ENCODE results near the gene LEKR1. TPM values are rescaled to one million over a fixed set of nuclear protein-coding genes. Genes with fewer than 3 reads are reported as not detected.

Gene LEKR1
- total and polyA plus RNA-seq, 11 donors, result 0.22 to 1.8 (median 0.89) TPM; not detected in 1

- 90 to 98% (median 95%) methylated on average over 2 of the region's 2 CpGs for WGBS, 4 donors
- Histone ChIP-seq H3K36me3 (no peaks in the 10 kb centered on the region), H3K27me3 (no peaks in the 10 kb centered on the region), H3K4me1 (peaks cover 0 to 18% (median 2%) of the 10 kb centered on the region in 12 donors), H3K9me3 (peaks cover 0 to 6% (median 0%) of the 10 kb centered on the region in 12 donors), H3K4me3 (no peak overlapping the region), H3K27ac (no peak overlapping the region)
- ATAC-seq (no peak), DNase-seq (no peak)
- no peak for TF ChIP-seq POLR2A (IDR thresholded peaks at IDR 0.05)
- TF ChIP-seq, protein P1, sequence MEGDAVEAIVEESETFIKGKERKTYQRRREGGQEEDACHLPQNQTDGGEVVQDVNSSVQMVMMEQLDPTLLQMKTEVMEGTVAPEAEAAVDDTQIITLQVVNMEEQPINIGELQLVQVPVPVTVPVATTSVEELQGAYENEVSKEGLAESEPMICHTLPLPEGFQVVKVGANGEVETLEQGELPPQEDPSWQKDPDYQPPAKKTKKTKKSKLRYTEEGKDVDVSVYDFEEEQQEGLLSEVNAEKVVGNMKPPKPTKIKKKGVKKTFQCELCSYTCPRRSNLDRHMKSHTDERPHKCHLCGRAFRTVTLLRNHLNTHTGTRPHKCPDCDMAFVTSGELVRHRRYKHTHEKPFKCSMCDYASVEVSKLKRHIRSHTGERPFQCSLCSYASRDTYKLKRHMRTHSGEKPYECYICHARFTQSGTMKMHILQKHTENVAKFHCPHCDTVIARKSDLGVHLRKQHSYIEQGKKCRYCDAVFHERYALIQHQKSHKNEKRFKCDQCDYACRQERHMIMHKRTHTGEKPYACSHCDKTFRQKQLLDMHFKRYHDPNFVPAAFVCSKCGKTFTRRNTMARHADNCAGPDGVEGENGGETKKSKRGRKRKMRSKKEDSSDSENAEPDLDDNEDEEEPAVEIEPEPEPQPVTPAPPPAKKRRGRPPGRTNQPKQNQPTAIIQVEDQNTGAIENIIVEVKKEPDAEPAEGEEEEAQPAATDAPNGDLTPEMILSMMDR (IDR thresholded peaks at IDR 0.05), result no peak
- intact Hi-C loops (cut with DNase I), result loop anchor here in 1 of 10 donors (10.0 kb wide), 1 partner anchor 113 kb away; no protein-coding TSS in a partner anchor
Observed at GRCh38 chr3:156808025-156808424, 18.1 kb upstream of the LEKR1 start.

DNA sequence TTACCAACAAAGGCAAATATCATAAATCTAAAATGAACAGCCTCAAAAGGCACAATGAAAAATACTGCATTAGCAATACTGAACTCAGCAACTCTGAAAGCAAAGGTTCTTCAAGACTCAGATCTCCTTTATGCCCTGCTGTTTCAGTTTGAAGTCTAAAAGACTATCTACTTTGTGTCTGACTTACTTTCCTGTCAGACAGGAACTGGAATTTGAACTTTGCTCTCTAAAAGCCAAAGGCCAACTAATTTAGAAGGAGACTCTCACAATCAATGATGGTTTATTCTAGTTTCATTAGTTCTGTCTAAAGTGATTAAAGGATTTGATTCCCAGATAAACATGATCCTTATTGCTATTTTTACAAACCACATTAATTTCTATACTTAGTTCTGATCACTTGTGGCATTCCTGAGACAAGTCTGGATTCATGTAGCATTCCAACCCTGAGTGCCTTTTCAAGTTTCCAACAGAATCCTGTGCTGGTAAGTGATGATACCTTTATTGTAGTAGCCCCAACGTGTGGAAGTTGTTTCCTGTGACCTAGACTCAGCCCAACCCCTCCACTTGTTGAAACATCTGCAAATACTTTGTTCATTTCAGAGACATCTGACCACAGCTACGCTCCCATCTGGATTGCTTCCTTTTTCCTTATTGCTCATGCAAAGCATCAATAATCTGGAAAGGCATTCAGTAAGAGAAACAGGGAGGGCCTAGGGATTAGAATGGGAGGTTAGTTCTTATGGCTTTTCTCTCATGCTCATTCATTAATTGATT, 14.9 kb upstream of the LEKR1 start:
- 31 to 45% (median 39%) methylated on average over 2 of the region's 2 CpGs for WGBS, 4 donors
- ATAC-seq (no peak), DNase-seq (no peak)
- TF ChIP-seq, protein P1 (IDR thresholded peaks at IDR 0.05), result no peak
- no peak for TF ChIP-seq POLR2A (IDR thresholded peaks at IDR 0.05)
- Histone ChIP-seq H3K27me3 (no peaks in the 10 kb centered on the region), H3K4me1 (peaks cover 0 to 22% (median 4%) of the 10 kb centered on the region in 12 donors), H3K27ac (no peak overlapping the region), H3K36me3 (no peaks in the 10 kb centered on the region), H3K4me3 (no peak overlapping the region), H3K9me3 (no peaks in the 10 kb centered on the region)
- intact Hi-C loops (cut with DNase I), result loop anchor here in 5 of 10 donors (5.0 to 10.0 kb wide), 5 partner anchors 134 to 324 kb away; partner anchors contain the start of gene SSR3 (in 1 of the 5)

DNA sequence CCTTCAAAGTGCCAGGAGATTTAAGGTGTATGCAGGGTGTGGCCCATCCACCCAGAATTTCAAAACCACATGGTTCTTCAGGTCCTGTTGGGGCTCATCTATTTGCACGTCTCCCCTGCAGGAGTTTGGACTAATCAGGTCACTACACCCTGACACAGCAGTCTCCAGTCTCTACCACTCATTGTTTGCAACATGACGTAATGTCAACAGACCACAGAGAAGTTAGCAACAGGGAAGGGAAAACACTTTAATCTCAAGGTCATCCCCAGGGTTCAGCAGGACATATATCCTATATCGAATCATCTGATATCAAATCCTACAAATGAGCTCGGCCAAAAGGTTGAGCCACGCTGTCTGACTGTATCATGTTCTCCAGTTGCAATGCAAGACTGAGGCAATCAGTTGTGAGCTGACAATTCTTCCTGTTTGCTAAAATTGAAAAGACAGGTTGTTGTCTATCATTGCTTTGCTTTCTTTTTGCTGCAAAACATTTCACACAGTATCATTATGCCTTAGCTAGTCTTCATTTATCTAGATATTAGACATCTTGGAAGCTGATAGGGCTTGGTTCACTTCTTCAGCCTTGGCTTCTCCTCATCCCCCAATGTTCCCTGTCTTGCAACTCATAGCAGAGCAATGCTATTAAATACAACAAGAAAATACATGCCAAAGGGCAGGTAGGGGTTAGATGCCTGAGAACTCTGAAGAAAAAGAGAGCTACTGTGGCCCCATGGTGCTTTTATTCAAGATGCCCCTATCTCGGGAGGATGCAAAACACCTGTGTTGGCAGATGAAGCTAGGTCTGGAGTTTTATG, 13.4 kb upstream of the LEKR1 start:
- ATAC-seq (peak in 3 of 4 donors; percentile 11 to 37 (median 33)), DNase-seq (no peak)
- intact Hi-C loops (cut with DNase I), result loop anchor here in 5 of 10 donors (5.0 to 10.0 kb wide), 5 partner anchors 135 to 322 kb away; partner anchors contain the start of gene SSR3 (in 1 of the 5)
- Histone ChIP-seq H3K4me1 (peaks cover 0 to 29% (median 11%) of the 10 kb centered on the region in 12 donors), H3K9me3 (no peaks in the 10 kb centered on the region), H3K36me3 (no peaks in the 10 kb centered on the region), H3K27ac (peak overlapping the region in 2 of 12 donors; percentile 5 to 15), H3K27me3 (no peaks in the 10 kb centered on the region), H3K4me3 (no peak overlapping the region)
- 64 to 73% (median 68%) methylated on average over 6 of the region's 6 CpGs for WGBS, 4 donors
- TF ChIP-seq, protein P1 (IDR thresholded peaks at IDR 0.05), result no peak
- TF ChIP-seq POLR2A (IDR thresholded peaks at IDR 0.05), result no peak

- H3K27me3 ChIP-seq, result no peaks in the 10 kb centered on the region
- intact Hi-C loops (cut with DNase I), result loop anchor here in 5 of 10 donors (5.0 to 10.0 kb wide), 5 partner anchors 137 to 321 kb away; partner anchors contain the start of gene SSR3 (in 1 of the 5)
- 90 to 98% (median 94%) methylated on average over 2 of the region's 2 CpGs for WGBS, 4 donors
Observed at GRCh38 chr3:156814295-156814694, 11.9 kb upstream of the LEKR1 start.

More at GRCh38 chr3:156814295-156814694, 11.9 kb upstream of the LEKR1 start:
- DNase-seq (no peak), ATAC-seq (no peak)
- no peaks in the 10 kb centered on the region for H3K9me3 ChIP-seq
- TF ChIP-seq, protein P1 (IDR thresholded peaks at IDR 0.05), result no peak
- no peak for TF ChIP-seq POLR2A (IDR thresholded peaks at IDR 0.05)
- H3K4me1 ChIP-seq, result peaks cover 0 to 32% (median 13%) of the 10 kb centered on the region in 12 donors
- no peak overlapping the region for H3K27ac ChIP-seq
- no peak overlapping the region for H3K4me3 ChIP-seq
- H3K36me3 ChIP-seq, result no peaks in the 10 kb centered on the region
